Measurements from ENCODE around the gene TTC23.

Gene TTC23, protein sequence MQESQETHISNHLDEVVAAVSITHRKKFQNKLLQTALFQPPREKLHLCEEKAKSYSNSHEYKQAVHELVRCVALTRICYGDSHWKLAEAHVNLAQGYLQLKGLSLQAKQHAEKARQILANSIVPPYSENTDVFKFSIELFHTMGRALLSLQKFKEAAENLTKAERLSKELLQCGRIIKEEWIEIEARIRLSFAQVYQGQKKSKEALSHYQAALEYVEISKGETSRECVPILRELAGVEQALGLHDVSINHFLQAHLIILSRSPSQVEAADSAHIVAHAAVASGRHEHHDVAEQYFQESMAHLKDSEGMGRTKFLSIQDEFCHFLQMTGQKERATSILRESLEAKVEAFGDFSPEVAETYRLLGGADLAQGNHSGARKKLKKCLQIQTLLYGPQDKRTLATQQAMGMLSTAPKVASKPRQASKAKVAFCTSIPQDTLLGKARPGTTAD

GRCh38 chr15:99249270-99249841, at the start of gene TTC23:
Gene TTC23 (minus strand): TSS chr15:99249581. CDS start chr15:99228712, 20,869 bp downstream.
- DNase-seq, result peak; percentile 76

- DNase-seq, result no peak
Measured at GRCh38 chr15:99296386-99296785, 47.0 kb upstream of the TTC23 start.

DNA sequence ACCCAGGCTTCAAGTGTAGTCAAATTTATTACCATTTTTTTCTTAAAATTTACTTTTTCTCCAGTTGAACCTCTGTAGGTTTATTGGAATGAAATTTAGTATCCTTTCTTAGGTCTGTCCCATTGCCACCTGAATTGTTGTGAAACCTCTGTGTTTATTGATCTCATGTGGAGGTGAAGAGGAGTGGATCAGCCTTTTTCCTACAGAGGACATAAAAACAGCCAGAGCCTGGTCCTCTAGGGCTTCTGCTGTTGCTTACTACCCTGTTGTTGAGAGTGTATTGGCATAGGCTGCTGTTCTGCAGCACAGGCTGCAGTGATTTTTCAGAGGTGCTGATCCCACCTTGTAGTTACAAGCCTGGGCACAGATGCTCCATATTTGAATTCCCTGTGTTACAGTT, 46.5 kb upstream of the TTC23 start:
- DNase-seq, result no peak

DNA sequence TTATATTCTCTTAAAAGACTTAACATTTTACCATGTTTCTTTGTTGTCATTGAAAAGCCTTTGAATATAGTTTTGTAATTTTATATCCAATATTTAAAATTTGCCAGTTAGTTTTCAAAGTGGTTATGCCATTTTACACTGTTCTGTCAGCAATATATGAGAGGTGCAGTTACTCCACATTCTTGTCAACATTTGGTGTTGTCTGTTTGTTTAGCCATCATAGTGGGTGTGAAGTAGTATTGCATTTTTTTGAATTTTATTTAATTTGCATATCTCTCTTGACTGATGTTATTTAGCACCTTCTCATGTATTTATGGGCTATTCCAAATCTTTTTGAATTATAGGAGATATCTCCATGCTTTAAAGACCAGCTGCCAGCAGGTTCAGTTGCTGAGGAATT, 42.3 kb upstream of the TTC23 start:
- no peak for DNase-seq

GRCh38 chr15:99283717-99284116, 34.3 kb upstream of the TTC23 start:
- DNase-seq, result no peak

- DNase-seq, result no peak
Measured at GRCh38 chr15:99282586-99282985, 33.2 kb upstream of the TTC23 start.

GRCh38 chr15:99282121-99282520, 32.7 kb upstream of the TTC23 start:
- DNase-seq, result no peak

GRCh38 chr15:99279827-99280226, 30.4 kb upstream of the TTC23 start:
- DNase-seq, result no peak

- DNase-seq, result no peak
Measured at GRCh38 chr15:99279290-99279689, 29.9 kb upstream of the TTC23 start.

GRCh38 chr15:99275525-99276128, 26.2 kb upstream of the TTC23 start:
- DNase-seq, result no peak

- DNase-seq, result no peak
Measured at GRCh38 chr15:99275061-99275460, 25.7 kb upstream of the TTC23 start.

- no peak for DNase-seq
Measured at GRCh38 chr15:99273801-99274200, 24.4 kb upstream of the TTC23 start.

- DNase-seq, result no peak
Measured at GRCh38 chr15:99268431-99268830, 19.1 kb upstream of the TTC23 start.

DNA sequence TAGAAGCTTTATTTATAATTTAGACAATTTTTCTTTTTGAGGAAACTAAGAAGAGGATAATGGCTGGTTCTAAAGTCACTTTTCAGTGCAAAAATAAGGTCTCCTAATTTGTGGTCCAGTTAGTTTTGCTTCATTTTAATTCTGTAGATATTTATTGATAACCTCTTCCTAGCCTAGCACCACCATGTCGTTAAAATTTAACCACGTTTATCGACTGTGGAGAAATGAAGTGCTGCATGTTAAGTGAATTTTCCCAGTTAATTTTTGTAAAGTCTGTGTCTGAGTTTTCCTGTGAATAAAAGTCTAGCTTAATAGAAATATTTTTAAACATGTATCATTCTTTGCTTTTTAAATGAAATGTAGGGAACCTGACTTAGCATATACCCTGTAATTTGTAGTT, 18.6 kb upstream of the TTC23 start:
- no peak for DNase-seq

DNA sequence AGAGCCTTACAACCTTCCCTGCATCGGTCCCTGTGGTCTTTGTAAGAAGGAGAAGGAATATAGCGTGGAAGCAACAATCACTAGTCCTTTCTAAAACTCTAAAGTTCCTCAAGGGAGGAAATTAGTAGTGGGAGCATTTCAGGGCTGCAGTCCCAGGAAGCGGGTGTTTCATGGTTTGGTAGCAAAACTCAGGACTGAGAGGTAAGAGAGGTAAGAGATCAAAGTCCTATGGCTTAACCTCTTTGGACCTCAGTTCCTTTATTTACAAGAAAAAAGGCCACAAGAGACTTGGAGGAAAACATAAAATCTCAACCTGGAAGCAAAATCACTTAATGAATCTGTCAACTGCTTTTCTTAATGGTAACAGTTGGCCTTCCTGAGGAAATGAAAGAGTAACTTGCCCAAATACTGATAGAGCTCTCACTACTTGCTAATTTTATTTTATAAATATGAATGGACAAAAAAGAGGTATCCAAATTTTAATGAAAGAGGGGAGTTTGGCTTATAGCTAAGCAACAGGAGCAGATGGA, 16.2 kb upstream of the TTC23 start:
- DNase-seq, result no peak

DNA sequence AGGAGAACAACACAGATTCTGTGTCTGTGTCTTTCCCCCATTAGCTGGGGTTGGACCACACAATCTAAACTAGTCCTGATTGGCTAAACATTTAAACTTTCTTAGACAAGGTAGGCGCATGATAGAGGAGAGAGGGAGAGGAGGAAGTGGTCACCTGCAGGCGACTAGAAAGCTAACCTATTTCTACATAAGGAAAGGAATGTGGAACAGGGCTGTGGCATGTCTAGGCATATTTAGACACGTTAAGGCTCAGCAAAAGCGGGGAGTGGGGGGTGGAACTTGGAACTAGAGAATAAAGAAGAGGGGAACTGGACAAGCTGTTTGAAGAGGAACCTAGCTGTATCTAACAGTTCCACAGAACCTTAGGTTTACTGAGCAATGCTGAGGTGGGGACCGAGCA, 14.7 kb upstream of the TTC23 start:
- no peak for DNase-seq

DNA sequence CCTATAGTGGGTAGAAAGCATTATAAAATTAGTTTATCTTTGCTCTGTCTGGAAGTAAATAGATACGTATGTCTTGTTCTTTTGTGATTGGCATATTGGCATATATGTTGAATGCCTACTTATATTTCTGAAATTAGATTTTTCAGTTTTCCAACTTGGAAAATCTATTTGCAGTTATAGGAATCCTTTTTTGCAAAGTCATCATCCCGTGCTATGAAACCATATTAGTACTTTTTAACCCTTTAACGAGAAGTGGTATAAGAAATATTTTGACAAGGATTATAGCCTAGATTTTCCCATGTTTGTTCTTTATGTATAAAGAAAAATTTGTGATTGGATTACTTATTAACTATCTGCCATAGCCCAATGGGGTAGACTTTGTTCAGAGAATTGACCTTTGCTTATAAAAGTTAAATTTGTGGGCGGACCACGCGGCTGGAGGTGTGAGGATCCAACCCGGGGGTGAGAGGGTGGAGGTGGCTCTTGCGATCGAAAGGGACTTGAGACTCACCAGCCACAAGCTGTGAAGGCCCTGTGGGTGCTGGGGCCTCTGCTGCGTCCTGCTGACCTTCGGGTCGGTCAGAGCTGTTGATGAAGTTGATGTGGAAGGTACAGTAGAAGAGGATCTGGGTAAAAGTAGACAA, 7.8 kb upstream of the TTC23 start:
- no peak for DNase-seq

DNA sequence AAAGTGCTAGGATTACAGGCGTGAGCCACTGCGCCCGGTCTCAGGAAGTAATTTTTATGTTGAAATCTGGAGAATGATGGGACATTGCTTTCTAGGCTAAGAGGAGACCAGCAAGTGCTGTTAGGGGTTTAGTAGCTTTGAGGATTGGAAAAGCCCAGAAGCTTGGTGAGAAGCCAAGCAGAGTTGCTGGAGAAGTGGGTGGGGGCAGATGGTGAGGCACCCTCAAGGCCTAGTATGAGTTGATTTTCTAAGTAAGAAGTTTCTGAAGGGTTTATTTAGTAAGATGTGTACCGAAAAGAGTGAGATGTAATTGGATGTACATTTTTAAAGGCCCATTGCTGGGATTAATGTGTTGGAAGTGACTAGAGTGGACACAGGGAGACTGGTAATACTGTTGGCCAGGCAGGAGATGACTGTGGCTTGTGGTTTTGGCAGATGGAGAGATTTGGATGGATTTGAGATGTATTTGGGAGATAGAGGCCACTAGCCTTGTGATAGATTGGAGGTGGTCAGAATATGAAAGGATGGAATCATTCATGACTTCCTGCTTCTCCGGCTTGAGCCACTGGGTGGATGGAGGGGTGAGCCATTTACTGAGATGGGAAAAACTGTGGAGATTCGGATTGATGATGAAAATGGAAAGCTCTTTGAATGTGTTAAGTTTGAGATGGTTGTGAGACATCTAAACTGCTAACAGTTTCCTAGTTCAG, 4.2 kb upstream of the TTC23 start:
- no peak for DNase-seq

DNA sequence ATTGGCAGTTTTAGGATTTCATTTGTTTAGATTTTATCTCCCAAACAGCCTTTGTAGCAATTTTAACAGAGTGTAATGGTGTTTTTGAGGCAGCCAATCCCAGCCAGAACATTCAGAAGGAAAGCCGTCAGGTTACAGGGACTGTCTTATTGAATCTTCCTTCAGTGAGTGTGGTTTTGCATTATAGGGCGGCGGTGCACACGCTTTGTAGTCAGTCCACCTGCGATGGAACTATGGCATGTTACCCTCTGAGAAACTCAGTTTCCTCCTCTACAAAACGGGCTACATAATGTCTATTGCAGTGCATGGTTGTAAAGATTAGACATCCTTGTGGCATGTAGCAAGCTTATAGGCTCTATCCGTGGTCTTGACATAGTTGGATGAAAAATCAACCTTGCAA, 2.9 kb upstream of the TTC23 start:
- DNase-seq, result no peak

GRCh38 chr15:99250857-99251841, 1.8 kb upstream of the TTC23 start, which contains the start of gene LRRC28:
Gene LRRC28 (plus strand): TSS chr15:99251481. CDS start chr15:99255958, 4,477 bp downstream.
- peak; percentile 99 for DNase-seq

DNA sequence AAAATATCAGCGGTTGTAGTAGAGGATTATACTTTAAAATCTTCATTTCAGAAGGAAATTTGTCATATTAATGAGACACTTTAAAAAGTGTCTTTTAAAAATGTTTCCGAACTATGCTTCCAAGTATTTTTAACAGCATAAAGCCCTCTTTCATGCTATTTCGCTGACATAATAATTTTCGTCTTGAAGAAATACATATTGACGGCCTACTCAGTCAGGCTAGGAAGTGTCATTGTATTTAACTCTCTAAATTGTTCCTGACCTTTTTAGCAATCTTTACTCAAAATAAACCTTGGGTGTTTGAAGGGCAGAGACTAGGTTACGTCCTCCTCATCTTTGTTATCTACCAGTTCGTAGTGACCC, 1.1 kb upstream of the TTC23 start:
- no peak for DNase-seq

All from right forelimb (tissue), 1 donor.